ENCODE results near the gene RRP1B. TPM values are rescaled to one million over a fixed set of nuclear protein-coding genes. Genes with fewer than 3 reads are reported as not detected.

RRP1B gene
- total and polyA plus RNA-seq, 2 experiments from 2014 or later, result 54.8 to 95.7 TPM

GRCh38 chr21:43687566-43688399, 28.4 kb downstream of the RRP1B start:
- Histone ChIP-seq H3K27me3 (ENCODE audit: insufficient read depth) (no peaks in the 10 kb centered on the region), H3K4me1 (ENCODE audit: insufficient read depth) (no peaks in the 10 kb centered on the region), H3K36me3 (ENCODE audit: insufficient read depth) (peaks cover 34% of the 10 kb centered on the region), H3K4me2 (no peak overlapping the region), H3K27ac (ENCODE audit: low read depth) (no peak overlapping the region), H3K4me3 (no peak overlapping the region), H3K9me2 (ENCODE audit: insufficient read depth) (no peaks in the 10 kb centered on the region), H3F3A (replicated peaks; ENCODE audit: low read depth) (no peaks in the 10 kb centered on the region), H3K79me2 (replicated peaks; ENCODE audit: insufficient read depth) (no peaks in the 10 kb centered on the region), H4K20me1 (replicated peaks; ENCODE audit: insufficient read depth) (peaks cover 13% of the 10 kb centered on the region; the same call in 1 of the 2 replicates), H2AFZ (no peak overlapping the region)
- ATAC-seq (no peak), DNase-seq (ENCODE audit: low spot score) (no peak)
- TF ChIP-seq CTCF (conservative IDR thresholded peaks at IDR 0.05; ENCODE audit: low read depth in 2 of 2) (no peak), JUNB (IDR thresholded peaks at IDR 0.05; ENCODE audit: unreplicated experiment) (no peak), ZNF462 (CRISPR knock-in tag; IDR thresholded peaks at IDR 0.05) (no peak), EZH2phosphoT487 (IDR thresholded peaks at IDR 0.05; ENCODE audit: unreplicated experiment) (no peak), STAT1 (IDR thresholded peaks at IDR 0.05; ENCODE audit: unreplicated experiment) (no peak), REST (IDR thresholded peaks at IDR 0.05; ENCODE audit: unreplicated experiment) (no peak), ZNF114 (CRISPR knock-in tag; IDR thresholded peaks at IDR 0.05) (no peak), POLR2AphosphoS5 (IDR thresholded peaks at IDR 0.05; ENCODE audit: low read depth) (no peak), ETS1 (IDR thresholded peaks at IDR 0.05) (no peak), ZNF331 (CRISPR knock-in tag; IDR thresholded peaks at IDR 0.05; ENCODE audit: low read depth) (no peak), CREB1 (CRISPR knock-in tag; IDR thresholded peaks at IDR 0.05; ENCODE audit: low read depth) (no peak), EZH2 (IDR thresholded peaks at IDR 0.05; ENCODE audit: low read depth, unreplicated experiment) (no peak), NANOG (IDR thresholded peaks at IDR 0.05; ENCODE audit: borderline replicate concordance) (no peak)
- Mint-ChIP-seq H3K27ac (no peak overlapping the region; the same call in 1 of the 2 replicates), H3K36me3 (ENCODE audit: low read depth) (peaks cover 96% of the 10 kb centered on the region), H3K4me3 (no peak overlapping the region), H3K9me3 (no peaks in the 10 kb centered on the region), H3K4me1 (no peaks in the 10 kb centered on the region), H3K27me3 (ENCODE audit: insufficient read depth, low read depth, poor library complexity) (no peaks in the 10 kb centered on the region)

Data from GM23338 (cell line).